GM23338 (cell line): ENCODE results near the gene CD7. TPM values are rescaled to one million over a fixed set of nuclear protein-coding genes. Genes with fewer than 3 reads are reported as not detected.

ENCODE experiments used
- ATAC-seq: fragments of 200-7000 bp; cut with Tn5 transposase; 3 replicates; pipeline ENCODE4 v1.9.1; 2020
- DNase-seq: peaks from one replicate; pipeline ENCODE4 v3.0.0-alpha.2; 2015; ENCODE audit warnings: low spot score
- H2AFZ ChIP-seq: fragments of 200-600 bp; sonication (generic); 2 replicates; pipeline ENCODE4 v1.8.0; 2016; ENCODE audit warnings: antibody characterized with exemption, mild to moderate bottlenecking, moderate library complexity
- H3F3A ChIP-seq: fragments of 200-600 bp; sonication (generic); replicated peaks from 2 replicates; pipeline ENCODE4 v1.8.0; 2017; ENCODE audit warnings: antibody characterized with exemption, mixed run types, low read depth
- H3K27ac ChIP-seq: fragments of 200-600 bp; sonication (generic); 2 replicates; pipeline ENCODE4 v1.6.1; 2016; ENCODE audit warnings: low read depth
- H3K27me3 ChIP-seq: fragments of 200-600 bp; sonication (generic); 2 replicates; pipeline ENCODE4 v1.8.0; 2016; ENCODE audit warnings: mild to moderate bottlenecking, mixed run types, moderate library complexity; ENCODE audit not compliant: insufficient read depth
- H3K36me3 ChIP-seq: fragments of 200-600 bp; sonication (generic); 2 replicates; pipeline ENCODE4 v1.8.0; 2016; ENCODE audit warnings: mild to moderate bottlenecking; ENCODE audit not compliant: insufficient read depth
- H3K4me1 ChIP-seq: fragments of 200-600 bp; sonication (generic); 2 replicates; pipeline ENCODE4 v1.8.0; 2016; ENCODE audit warnings: mild to moderate bottlenecking, moderate library complexity; ENCODE audit not compliant: insufficient read depth
- H3K4me2 ChIP-seq: fragments of 200-600 bp; sonication (generic); 2 replicates; pipeline ENCODE4 v1.7.1; 2017; ENCODE audit warnings: mixed run types
- H3K4me3 ChIP-seq: fragments of 200-600 bp; sonication (generic); 2 replicates; pipeline ENCODE4 v1.6.1; 2016; ENCODE audit warnings: mixed run types
- H3K79me2 ChIP-seq: fragments of 200-600 bp; sonication (generic); replicated peaks from 2 replicates; pipeline ENCODE4 v1.8.0; 2017; ENCODE audit warnings: mild to moderate bottlenecking; ENCODE audit not compliant: insufficient read depth
- H3K9me2 ChIP-seq: fragments of 200-600 bp; sonication (generic); 2 replicates; pipeline ENCODE4 v1.8.0; 2017; ENCODE audit not compliant: insufficient read depth
- H4K20me1 ChIP-seq: fragments of 200-600 bp; sonication (generic); replicated peaks from 2 replicates; pipeline ENCODE4 v1.8.0; 2017; ENCODE audit warnings: mild to moderate bottlenecking; ENCODE audit not compliant: insufficient read depth
- H3K27ac Mint-ChIP-seq: 2 replicates; pipeline ENCODE4 v1.8.0; 2020; ENCODE audit warnings: inconsistent platforms, mild to moderate bottlenecking, moderate library complexity, mixed read lengths
- H3K27me3 Mint-ChIP-seq: 3 replicates; pipeline ENCODE4 v1.8.0; 2022; ENCODE audit warnings: low read depth, mild to moderate bottlenecking, moderate library complexity, mixed read lengths, inconsistent platforms; ENCODE audit not compliant: insufficient read depth, poor library complexity
- H3K36me3 Mint-ChIP-seq: 3 replicates; pipeline ENCODE4 v1.8.0; 2021; ENCODE audit warnings: low read depth, mild to moderate bottlenecking, inconsistent platforms, moderate library complexity, mixed read lengths
- H3K4me1 Mint-ChIP-seq: 3 replicates; pipeline ENCODE4 v1.8.0; 2020; ENCODE audit warnings: mild to moderate bottlenecking, inconsistent platforms, mixed read lengths
- H3K4me3 Mint-ChIP-seq: 3 replicates; pipeline ENCODE4 v1.8.0; 2021; ENCODE audit warnings: moderate library complexity, mild to moderate bottlenecking, inconsistent platforms, mixed read lengths
- H3K9me3 Mint-ChIP-seq: 3 replicates; pipeline ENCODE4 v1.8.0; 2020; ENCODE audit warnings: moderate library complexity, mild to moderate bottlenecking, inconsistent platforms, mixed read lengths
- CREB1 ChIP-seq: fragments of 250-450 bp; sonication (Bioruptor Pico); IDR thresholded peaks from 2 replicates; pipeline ENCODE4 v1.5.0; 2020; ENCODE audit warnings: low read depth, mild to moderate bottlenecking, moderate library complexity
- ETS1 ChIP-seq: IDR thresholded peaks from 2 replicates; pipeline ENCODE4 v1.6.1; 2016; ENCODE audit warnings: antibody characterized with exemption
- EZH2phosphoT487 ChIP-seq: fragments of 200-600 bp; sonication (generic); IDR thresholded peaks from one replicate; pipeline ENCODE4 v1.8.1; 2018; ENCODE audit warnings: antibody characterized with exemption; ENCODE audit not compliant: unreplicated experiment
- ZNF114 ChIP-seq: fragments of 250-450 bp; sonication (Bioruptor Pico); IDR thresholded peaks from 2 replicates; pipeline ENCODE4 v1.5.0; 2020; ENCODE audit warnings: mild to moderate bottlenecking, moderate library complexity
- ZNF331 ChIP-seq: fragments of 250-450 bp; sonication (Bioruptor Pico); IDR thresholded peaks from 2 replicates; pipeline ENCODE4 v1.5.0; 2020; ENCODE audit warnings: low read depth, mild to moderate bottlenecking, moderate library complexity
- ZNF462 ChIP-seq: fragments of 250-450 bp; sonication (Bioruptor Pico); IDR thresholded peaks from 2 replicates; pipeline ENCODE4 v1.5.0; 2020; ENCODE audit warnings: mild to moderate bottlenecking, moderate library complexity
- polyA plus RNA-seq: library from polyadenylated mRNA; unstranded; fragments of >200 nt; fragmentation: Nextera tagmentation; extraction: Ambion mirVana; gene quantifications from 2 replicates; pipeline ENCODE4 v1.2.1, GENCODE V29; 2016
- total RNA-seq: library from RNA; depleted of rRNA; stranded (reverse); fragments of >200 nt; shearing (Covaris generic); gene quantifications from 2 replicates; pipeline ENCODE4 v1.2.3, GENCODE V29; 2014

The CD7 gene
- total and polyA plus RNA-seq, 2 experiments from 2014 or later = 0.42 to 0.44 TPM

GRCh38 chr17:82301916-82302567 lies 15.4 kb downstream of the CD7 start:
- H3K36me3 Mint-ChIP-seq = no peaks in the 10 kb centered on the region; the same call in 2 of the 3 replicates
- Histone ChIP-seq H3K27ac (no peak overlapping the region), H3K4me3 (no peak overlapping the region), H3K9me2 (no peaks in the 10 kb centered on the region), H3K27me3 (no peaks in the 10 kb centered on the region), H3K4me1 (no peaks in the 10 kb centered on the region), H3K79me2 (no peaks in the 10 kb centered on the region), H3F3A (peaks cover 2% of the 10 kb centered on the region), H3K4me2 (no peak overlapping the region), H3K36me3 (no peaks in the 10 kb centered on the region), H4K20me1 (no peaks in the 10 kb centered on the region), H2AFZ (no peak overlapping the region)
- H3K4me1 Mint-ChIP-seq = peaks cover 10% of the 10 kb centered on the region
- H3K9me3 Mint-ChIP-seq = no peaks in the 10 kb centered on the region; the same call in 2 of the 3 replicates
- peaks cover 13% of the 10 kb centered on the region for H3K27me3 Mint-ChIP-seq
- H3K4me3 Mint-ChIP-seq = no peak overlapping the region
- no peak overlapping the region for H3K27ac Mint-ChIP-seq
- ATAC-seq (no peak), DNase-seq (no peak)
- TF ChIP-seq CREB1 (no peak), ZNF331 (CRISPR knock-in tag) (no peak), ZNF114 (no peak), ZNF462 (no peak), EZH2phosphoT487 (no peak), ETS1 (no peak)
